Measurements from ENCODE around the gene CACUL1.

DNA sequence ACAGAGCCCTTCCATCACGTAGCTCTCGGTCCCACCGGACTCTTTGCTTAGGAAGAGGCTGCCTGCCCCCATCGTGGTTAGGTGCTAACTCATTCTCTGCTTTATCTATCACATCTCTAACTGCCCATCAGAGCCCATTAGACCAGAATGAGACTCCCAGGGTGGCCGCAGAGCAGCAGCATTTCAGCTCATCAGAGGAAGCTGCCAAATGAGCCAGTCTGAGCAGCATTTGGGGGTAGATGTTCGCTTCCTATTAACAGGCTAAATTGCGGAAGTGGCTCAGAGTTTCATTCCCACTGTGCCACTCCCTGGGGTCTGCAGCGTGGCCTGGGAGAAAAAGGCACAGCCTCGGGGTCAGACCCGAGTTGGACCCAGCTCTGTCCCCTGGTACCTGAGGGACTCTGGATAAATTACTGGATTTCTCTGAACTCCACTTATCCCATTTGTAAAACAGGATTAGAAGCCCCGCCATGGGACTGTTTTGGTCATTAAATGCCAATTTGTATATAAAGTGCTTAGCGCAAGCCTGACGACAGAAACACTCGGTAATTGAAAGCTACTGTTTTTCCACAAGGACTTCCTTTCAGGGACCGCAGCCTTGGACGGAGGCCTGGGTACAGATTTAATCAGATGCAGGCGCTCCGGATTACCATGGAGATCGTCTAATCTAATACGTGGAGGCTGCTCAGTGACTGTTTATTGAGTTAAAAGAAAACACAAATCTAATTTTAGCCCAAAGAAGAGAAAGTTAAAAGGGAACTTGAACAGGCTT is 85.6 kb downstream of the CACUL1 start:
- TF ChIP-seq CTCF (conservative IDR thresholded peaks at IDR 0.05) (no peak), EZH2 (IDR thresholded peaks at IDR 0.05; ENCODE audit: low read depth) (no peak)

Data from PC-9 (cell line).